NCI-H526 treated with DMSO at 0.1 percent for 48 hours (cell line): ENCODE measurements around the gene ZNF835.

Experiments used
- DNase-seq: peaks from one replicate; lab custom pipeline; 2025; lab: John Stamatoyannopoulos, UW

Gene ZNF835

DNA sequence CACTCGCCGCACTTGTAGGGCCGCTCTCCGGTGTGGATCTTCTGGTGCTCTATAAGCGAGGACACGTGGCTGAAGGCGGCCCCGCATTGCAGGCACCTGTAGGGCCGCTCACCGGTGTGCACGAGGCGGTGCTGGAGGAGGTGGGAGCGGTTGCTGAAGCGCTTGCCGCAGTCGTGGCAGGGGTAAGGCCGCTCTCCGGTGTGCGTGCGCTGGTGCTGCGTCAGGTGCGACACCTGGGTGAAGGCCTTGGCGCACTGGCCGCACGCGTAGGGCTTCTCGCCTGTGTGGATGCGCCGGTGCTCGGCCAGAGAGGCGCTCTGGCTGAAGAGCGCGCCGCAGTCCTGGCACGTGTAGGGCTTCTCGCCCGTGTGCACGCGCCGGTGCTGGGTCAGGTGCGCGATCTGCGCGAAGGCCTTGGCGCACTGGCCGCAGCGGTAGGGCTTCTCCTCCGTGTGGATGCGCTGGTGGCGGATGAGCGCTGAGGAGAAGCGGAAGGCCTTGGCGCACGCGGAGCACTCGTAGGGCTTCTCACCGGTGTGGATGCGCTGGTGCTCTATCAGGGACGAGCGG, 7.5 kb downstream of the ZNF835 start:
- DNase-seq: no peak

DNA sequence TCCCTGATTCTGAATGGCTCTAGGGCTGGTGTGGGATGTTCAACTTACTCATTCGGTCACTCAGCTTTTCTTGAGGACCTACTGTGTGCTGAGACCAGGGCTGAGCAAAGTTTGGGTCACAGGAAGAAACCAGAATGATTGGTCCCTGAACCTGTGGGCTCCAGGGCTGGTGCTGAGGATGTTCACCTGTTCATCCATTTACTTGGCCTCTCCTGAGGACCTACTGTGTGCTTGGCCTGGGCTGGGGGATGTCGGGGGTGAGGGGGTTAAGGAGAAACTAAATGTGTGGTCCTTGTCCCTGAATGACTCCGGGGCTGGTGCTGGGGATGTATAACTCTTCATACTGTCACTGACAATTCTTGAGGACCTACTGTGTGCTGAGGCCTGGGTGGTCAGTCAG, 10.3 kb downstream of the ZNF835 start:
- no peak for DNase-seq

DNA sequence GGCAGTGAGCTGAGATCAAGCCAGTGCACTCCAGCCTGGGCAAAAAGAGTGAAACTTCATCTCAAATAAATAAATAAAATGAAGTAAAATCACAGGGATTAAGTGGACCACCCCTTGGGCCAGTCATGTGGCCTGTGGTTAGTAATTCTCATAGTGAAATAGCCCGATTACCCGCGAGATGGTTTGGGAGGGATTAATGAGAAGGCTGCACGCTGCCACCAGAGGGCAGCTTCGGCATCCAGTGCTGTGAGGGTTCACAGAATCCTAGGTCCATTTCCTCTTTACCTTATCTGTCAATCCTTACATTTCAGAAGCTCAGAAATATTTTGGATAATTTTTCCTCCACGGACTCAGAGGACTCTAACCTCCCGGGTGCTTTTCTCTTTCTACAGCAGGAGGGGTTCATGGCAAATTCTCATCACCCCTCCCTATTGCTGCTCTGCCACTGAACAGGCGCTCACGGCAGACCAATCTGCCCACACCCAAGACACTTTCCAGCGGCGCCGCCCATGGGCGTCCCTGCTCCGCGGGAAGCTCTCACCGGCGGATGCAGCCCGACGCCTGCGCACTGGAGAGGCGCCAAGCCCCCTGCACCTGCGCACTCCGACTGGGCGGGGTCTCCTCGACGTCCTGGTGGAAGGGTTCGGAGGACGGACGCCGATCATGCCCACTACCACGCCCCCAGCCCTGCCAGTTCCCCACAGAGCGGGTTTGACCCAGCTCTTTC, 11.0 kb downstream of the ZNF835 start:
- no peak for DNase-seq

DNA sequence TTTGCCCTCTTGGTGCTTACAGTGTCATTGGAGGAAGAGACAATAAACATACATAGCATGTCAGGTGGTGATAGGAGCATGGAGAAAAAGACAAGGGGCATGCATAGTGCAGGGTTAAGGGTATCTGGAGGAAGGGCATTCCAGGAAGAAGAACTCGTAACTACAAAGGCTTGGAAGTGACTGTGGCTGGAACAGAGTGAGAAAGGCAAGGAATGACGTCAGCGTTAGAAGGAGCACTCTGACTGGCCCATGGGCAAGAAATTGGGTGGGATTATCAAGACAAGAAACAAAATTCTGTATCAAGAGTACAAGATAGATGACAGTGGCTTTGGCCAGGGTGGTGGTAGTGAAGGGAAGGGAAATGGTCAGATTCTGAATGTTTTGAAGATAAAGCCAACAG, 17.4 kb downstream of the ZNF835 start:
- DNase-seq: no peak

DNA sequence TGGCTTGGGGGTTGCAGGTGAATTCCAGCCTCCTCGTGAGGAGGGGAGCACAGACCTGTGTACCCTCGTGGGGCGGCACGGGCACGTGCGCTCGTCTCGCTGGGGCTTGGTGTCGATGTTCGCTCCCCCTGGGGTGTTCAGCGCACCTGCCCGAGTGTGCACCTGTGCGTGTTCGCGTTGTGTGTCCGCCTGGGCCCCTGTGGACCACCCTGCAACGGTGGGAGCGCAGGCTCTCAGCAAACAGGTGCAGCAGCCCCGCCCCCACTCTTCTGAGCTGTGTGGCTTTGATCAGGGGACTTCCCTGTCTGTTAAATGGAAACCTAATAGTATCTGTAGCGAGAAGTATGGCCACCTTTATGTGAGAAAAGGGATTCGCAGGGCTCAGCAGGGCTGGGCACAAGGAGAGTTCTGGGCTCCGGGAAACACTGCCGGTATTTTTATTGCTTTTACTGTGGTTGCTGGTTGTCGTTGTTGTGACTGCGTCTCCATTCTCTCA, 28.0 kb downstream of the ZNF835 start:
- no peak for DNase-seq

DNA sequence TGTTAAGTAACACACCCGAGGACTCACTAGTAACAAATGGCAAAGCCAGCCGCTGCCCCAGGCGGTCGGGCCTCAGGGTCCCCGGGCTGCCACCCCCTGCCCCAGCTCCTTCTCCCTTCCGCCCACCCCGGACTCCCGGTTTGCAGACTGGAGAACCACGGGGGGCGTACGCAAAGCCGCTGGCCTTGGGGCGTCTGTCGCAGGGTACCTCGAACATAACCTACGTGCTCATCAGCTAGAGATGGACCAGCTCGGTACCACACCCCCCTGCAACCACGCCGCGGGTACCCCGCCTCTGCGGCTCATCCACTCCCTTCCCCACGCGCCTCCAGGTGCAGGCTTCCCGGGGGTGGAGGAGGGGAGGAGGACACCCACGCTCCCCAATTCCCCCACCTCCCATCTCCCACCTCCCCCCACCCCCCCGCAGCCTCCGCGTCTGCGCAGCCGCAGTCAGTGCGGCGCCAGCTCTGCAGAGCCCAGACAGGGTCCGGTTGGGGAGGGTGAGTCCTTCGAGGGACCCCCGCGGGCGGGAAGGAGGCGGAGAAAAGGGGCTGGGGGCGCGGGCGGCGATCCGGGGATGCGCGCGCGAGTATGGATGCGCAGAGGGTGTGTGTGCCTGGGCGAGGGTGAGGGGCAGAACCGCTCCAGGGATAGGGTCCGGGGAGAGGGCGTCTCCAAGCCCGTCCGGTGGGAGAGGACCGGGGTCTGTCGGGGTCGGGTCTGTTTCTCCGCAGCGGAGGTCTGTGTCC, 28.7 kb downstream of the ZNF835 start, which contains the start of gene SMIM17:
TSS of gene SMIM17 (plus strand) at position 449 of the 749 bp plus-strand sequence. CDS start 2,509 bp downstream, outside the sequence.
- DNase-seq: no peak

- no peak for DNase-seq
Observed at GRCh38 chr19:56639217-56639616, 32.3 kb downstream of the ZNF835 start.

DNA sequence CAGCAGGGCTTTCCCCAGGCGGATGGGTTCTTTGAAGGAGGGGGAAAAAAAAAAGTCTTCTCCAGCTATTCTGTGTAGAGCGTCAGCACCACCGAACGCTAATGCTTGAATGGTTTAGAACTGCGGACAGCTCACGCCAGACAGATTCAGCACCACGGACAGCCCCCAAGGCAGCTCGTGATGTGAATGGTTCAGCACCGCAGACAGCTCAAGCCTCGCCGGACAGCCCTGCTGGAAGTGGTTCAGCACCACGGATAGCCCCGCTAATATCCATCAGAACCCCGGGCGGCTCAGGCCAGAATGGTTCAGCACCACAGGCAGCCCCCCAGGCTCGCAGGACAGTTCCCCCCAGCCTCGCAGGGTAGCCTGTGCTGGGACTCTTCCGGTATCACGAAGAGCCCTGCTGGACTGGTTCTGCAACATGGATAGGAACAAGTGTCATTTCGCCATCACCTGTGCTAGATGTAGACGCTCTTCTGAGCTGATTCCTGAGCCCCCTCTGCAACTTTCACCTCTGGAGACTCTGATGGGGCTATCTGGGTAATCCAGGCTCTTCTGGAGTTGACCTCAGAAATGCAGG, 33.5 kb downstream of the ZNF835 start:
- DNase-seq: no peak

DNA sequence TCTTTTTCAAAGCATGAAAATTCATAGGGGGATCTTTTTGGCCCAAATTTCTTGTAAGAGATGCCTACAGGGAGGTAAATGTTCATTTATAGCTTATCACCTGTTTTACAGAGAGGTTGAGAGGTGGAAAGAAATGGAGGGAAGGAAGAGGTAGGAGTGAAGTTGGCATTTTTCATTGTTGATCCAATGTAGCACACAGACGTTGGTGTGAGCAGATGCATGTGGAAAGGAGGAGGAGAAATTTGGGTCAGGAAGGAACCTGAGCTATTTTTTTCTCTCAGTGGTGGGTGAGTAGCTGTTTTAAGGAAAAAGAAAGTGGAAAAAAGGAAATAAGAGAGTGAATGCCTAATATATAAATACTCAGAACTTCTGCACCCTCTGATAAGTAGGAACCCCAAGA, 38.5 kb downstream of the ZNF835 start:
- no peak for DNase-seq

- no peak for DNase-seq
Observed at GRCh38 chr19:56625708-56626107, 45.8 kb downstream of the ZNF835 start.

DNA sequence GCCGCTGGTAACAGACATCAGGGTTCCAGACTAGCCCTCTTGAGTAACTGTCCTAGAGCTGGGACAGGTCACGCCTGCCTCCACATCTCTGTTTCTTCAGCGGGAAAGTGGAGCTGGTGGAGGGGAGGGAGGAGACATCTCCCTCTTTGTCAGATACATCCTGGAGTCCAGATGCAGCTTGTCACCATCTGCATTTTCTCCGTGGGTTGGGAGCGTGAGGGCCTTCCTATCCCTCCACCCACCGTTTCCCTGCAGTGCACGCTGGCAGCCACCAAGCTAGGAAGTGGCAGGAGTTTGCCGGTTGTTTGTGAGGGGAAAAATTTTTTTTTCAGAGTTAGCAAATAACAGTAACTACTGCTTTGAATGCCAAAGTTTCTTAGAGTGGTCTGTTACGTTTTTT, 48.6 kb downstream of the ZNF835 start:
- no peak for DNase-seq

DNA sequence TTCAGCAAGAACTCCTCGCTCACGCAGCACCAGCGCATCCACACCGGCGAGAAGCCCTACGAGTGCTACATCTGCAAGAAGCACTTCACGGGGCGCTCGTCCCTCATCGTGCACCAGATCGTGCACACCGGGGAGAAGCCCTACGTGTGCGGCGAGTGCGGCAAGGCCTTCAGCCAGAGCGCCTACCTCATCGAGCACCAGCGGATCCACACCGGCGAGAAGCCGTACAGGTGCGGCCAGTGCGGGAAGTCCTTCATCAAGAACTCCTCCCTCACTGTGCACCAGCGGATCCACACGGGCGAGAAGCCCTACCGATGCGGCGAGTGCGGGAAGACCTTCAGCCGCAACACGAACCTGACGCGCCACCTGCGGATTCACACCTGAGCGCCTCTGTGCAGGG, 49.2 kb downstream of the ZNF835 start:
- no peak for DNase-seq

GRCh38 chr19:56619121-56619520, 52.4 kb downstream of the ZNF835 start:
- DNase-seq: no peak

- DNase-seq: no peak
Observed at GRCh38 chr19:56617531-56617930, 54.0 kb downstream of the ZNF835 start.

DNA sequence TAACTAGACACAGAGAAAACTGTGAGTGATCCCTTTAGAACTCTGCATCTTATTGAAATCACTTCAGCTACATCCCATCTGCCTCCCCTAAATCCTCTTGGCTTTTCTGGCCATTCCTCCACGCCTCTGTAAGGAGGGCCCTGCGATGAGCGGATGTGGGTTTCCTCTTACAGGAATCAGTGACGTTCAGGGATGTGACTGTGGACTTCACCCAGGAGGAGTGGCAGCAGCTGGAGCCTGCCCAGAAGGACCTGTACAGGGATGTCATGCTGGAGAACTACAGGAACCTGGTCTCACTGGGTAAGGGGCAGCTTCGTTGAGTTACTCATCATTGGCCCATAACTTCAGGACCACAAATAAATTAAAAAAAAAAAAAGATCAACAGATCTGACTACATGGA, 57.9 kb downstream of the ZNF835 start:
- no peak for DNase-seq

GRCh38 chr19:56612737-56613136, 58.8 kb downstream of the ZNF835 start:
- DNase-seq: no peak
